Retinal pigment epithelial cell (primary cell): ENCODE measurements around the gene ATG5.

ENCODE experiments used
- DNase-seq: peaks from one replicate; pipeline ENCODE4 v3.0.0-alpha.2; 2010; ENCODE audit warnings: low read depth
- H3K4me3 ChIP-seq: 2 replicates; pipeline ENCODE4 v1.5.1; 2011; ENCODE audit warnings: mild to moderate bottlenecking, low read length, control low read depth, moderate library complexity
- CTCF ChIP-seq: conservative IDR thresholded peaks from 2 replicates; pipeline ENCODE4 v1.5.1; 2011; ENCODE audit warnings: low read depth, low read length, control low read depth, inconsistent platforms

The ATG5 gene

GRCh38 chr6:106182455-106182854 is 143.1 kb downstream of the ATG5 start:
- H3K4me3 ChIP-seq, result no peak overlapping the region
- TF ChIP-seq CTCF, result no peak
- no peak for DNase-seq

GRCh38 chr6:106181664-106182418 is 143.7 kb downstream of the ATG5 start:
- no peak for TF ChIP-seq CTCF
- DNase-seq, result no peak
- H3K4me3 ChIP-seq, result no peak overlapping the region

- H3K4me3 ChIP-seq, result no peak overlapping the region
- no peak for TF ChIP-seq CTCF
- no peak for DNase-seq
Measured at GRCh38 chr6:106180208-106180607, 145.4 kb downstream of the ATG5 start.

GRCh38 chr6:106178900-106179299 is 146.7 kb downstream of the ATG5 start:
- H3K4me3 ChIP-seq, result no peak overlapping the region
- no peak for DNase-seq

GRCh38 chr6:106177786-106178185 is 147.8 kb downstream of the ATG5 start:
- H3K4me3 ChIP-seq, result no peak overlapping the region
- no peak for DNase-seq
- no peak for TF ChIP-seq CTCF

More at GRCh38 chr6:106178900-106179299, 146.7 kb downstream of the ATG5 start:
- no peak for TF ChIP-seq CTCF

- no peak for TF ChIP-seq CTCF
- DNase-seq, result no peak
- no peak overlapping the region for H3K4me3 ChIP-seq
Measured at GRCh38 chr6:106173124-106173879, 152.3 kb downstream of the ATG5 start.
